KMS-11 (cell line): ENCODE results near the gene FARS2.

Source experiments
- H2AFZ ChIP-seq: fragments of 200-600 bp; sonication (generic); 2 replicates; pipeline ENCODE4 v1.6.1; 2016; ENCODE audit warnings: antibody characterized with exemption, mixed run types, low read depth
- H3K27ac ChIP-seq: fragments of 200-600 bp; sonication (generic); 2 replicates; pipeline ENCODE4 v1.6.1; 2016; ENCODE audit warnings: mild to moderate bottlenecking, mixed run types
- H3K27me3 ChIP-seq: fragments of 200-600 bp; sonication (generic); 2 replicates; pipeline ENCODE4 v1.6.1; 2017; ENCODE audit warnings: mild to moderate bottlenecking, low read depth, mixed run types, moderate library complexity; ENCODE audit not compliant: insufficient read depth
- H3K36me3 ChIP-seq: fragments of 200-600 bp; sonication (generic); 2 replicates; pipeline ENCODE4 v1.6.1; 2017; ENCODE audit warnings: mild to moderate bottlenecking, mixed run types; ENCODE audit not compliant: insufficient read depth
- H3K4me1 ChIP-seq: fragments of 200-600 bp; sonication (generic); 2 replicates; pipeline ENCODE4 v1.6.1; 2016; ENCODE audit warnings: mild to moderate bottlenecking, low read depth, mixed run types; ENCODE audit not compliant: poor library complexity, severe bottlenecking
- H3K4me2 ChIP-seq: fragments of 200-600 bp; sonication (generic); 2 replicates; pipeline ENCODE4 v1.7.0; 2016; ENCODE audit warnings: mild to moderate bottlenecking, mixed run types
- H3K4me3 ChIP-seq: fragments of 200-600 bp; sonication (generic); IDR thresholded peaks from 2 replicates; pipeline ENCODE4 v1.6.1; 2017; ENCODE audit warnings: low read depth, low read length, mixed read lengths; ENCODE audit not compliant: insufficient read depth
- H3K79me2 ChIP-seq: fragments of 200-600 bp; sonication (generic); 2 replicates; pipeline ENCODE4 v1.6.1; 2016; ENCODE audit warnings: low read depth, mixed run types; ENCODE audit not compliant: insufficient read depth
- H3K9ac ChIP-seq: fragments of 200-600 bp; sonication (generic); 2 replicates; pipeline ENCODE4 v1.6.1; 2016; ENCODE audit warnings: mild to moderate bottlenecking, mixed run types
- H4K20me1 ChIP-seq: fragments of 200-600 bp; sonication (generic); 2 replicates; pipeline ENCODE4 v1.6.1; 2016; ENCODE audit warnings: mild to moderate bottlenecking, mixed run types; ENCODE audit not compliant: insufficient read depth
- CTCF ChIP-seq: fragments of 200-600 bp; sonication (generic); conservative IDR thresholded peaks from 2 replicates; pipeline ENCODE4 v1.6.1; 2017; ENCODE audit warnings: low read depth, mild to moderate bottlenecking, antibody characterized with exemption, low read length, moderate library complexity, mixed read lengths

The FARS2 gene

GRCh38 chr6:5637714-5638113, 376.4 kb downstream of the FARS2 start:
- no peaks in the 10 kb centered on the region for H3K36me3 ChIP-seq
- no peak overlapping the region for H3K4me3 ChIP-seq
- H3K27me3 ChIP-seq: no peaks in the 10 kb centered on the region
- H3K9ac ChIP-seq: no peak overlapping the region
- no peak for TF ChIP-seq CTCF
- no peak overlapping the region for H2AFZ ChIP-seq
- no peaks in the 10 kb centered on the region for H4K20me1 ChIP-seq
- no peaks in the 10 kb centered on the region for H3K4me1 ChIP-seq
- no peak overlapping the region for H3K27ac ChIP-seq
- H3K4me2 ChIP-seq: no peak overlapping the region
- no peaks in the 10 kb centered on the region for H3K79me2 ChIP-seq

- TF ChIP-seq CTCF: no peak
Measured at GRCh38 chr6:5638666-5639065, 377.4 kb downstream of the FARS2 start.

GRCh38 chr6:5639193-5639592, 377.9 kb downstream of the FARS2 start:
- no peak for TF ChIP-seq CTCF
- H3K36me3 ChIP-seq: no peaks in the 10 kb centered on the region
- H3K4me3 ChIP-seq: no peak overlapping the region
- H4K20me1 ChIP-seq: no peaks in the 10 kb centered on the region
- no peak overlapping the region for H2AFZ ChIP-seq
- no peak overlapping the region for H3K4me2 ChIP-seq
- no peaks in the 10 kb centered on the region for H3K79me2 ChIP-seq
- no peaks in the 10 kb centered on the region for H3K27me3 ChIP-seq
- no peaks in the 10 kb centered on the region for H3K4me1 ChIP-seq
- no peak overlapping the region for H3K27ac ChIP-seq
- no peak overlapping the region for H3K9ac ChIP-seq

More at GRCh38 chr6:5638666-5639065, 377.4 kb downstream of the FARS2 start:
- no peaks in the 10 kb centered on the region for H3K27me3 ChIP-seq
- no peak overlapping the region for H2AFZ ChIP-seq
- no peaks in the 10 kb centered on the region for H3K36me3 ChIP-seq
- no peaks in the 10 kb centered on the region for H4K20me1 ChIP-seq
- no peak overlapping the region for H3K4me3 ChIP-seq
- no peak overlapping the region for H3K4me2 ChIP-seq
- H3K4me1 ChIP-seq: no peaks in the 10 kb centered on the region
- H3K9ac ChIP-seq: no peak overlapping the region
- H3K79me2 ChIP-seq: no peaks in the 10 kb centered on the region
- H3K27ac ChIP-seq: no peak overlapping the region

GRCh38 chr6:5640614-5641013, 379.3 kb downstream of the FARS2 start:
- H3K9ac ChIP-seq: no peak overlapping the region
- no peaks in the 10 kb centered on the region for H3K36me3 ChIP-seq
- TF ChIP-seq CTCF: no peak
- H4K20me1 ChIP-seq: no peaks in the 10 kb centered on the region
- H3K79me2 ChIP-seq: no peaks in the 10 kb centered on the region
- no peaks in the 10 kb centered on the region for H3K27me3 ChIP-seq
- H3K4me3 ChIP-seq: no peak overlapping the region
- H3K4me1 ChIP-seq: no peaks in the 10 kb centered on the region
- no peak overlapping the region for H3K4me2 ChIP-seq
- H3K27ac ChIP-seq: no peak overlapping the region
- no peak overlapping the region for H2AFZ ChIP-seq
